ENCODE data around the gene ERO1B.

GRCh38 chr1:236179634-236180033 is 102.1 kb downstream of the ERO1B start:
- TF ChIP-seq, protein P1, sequence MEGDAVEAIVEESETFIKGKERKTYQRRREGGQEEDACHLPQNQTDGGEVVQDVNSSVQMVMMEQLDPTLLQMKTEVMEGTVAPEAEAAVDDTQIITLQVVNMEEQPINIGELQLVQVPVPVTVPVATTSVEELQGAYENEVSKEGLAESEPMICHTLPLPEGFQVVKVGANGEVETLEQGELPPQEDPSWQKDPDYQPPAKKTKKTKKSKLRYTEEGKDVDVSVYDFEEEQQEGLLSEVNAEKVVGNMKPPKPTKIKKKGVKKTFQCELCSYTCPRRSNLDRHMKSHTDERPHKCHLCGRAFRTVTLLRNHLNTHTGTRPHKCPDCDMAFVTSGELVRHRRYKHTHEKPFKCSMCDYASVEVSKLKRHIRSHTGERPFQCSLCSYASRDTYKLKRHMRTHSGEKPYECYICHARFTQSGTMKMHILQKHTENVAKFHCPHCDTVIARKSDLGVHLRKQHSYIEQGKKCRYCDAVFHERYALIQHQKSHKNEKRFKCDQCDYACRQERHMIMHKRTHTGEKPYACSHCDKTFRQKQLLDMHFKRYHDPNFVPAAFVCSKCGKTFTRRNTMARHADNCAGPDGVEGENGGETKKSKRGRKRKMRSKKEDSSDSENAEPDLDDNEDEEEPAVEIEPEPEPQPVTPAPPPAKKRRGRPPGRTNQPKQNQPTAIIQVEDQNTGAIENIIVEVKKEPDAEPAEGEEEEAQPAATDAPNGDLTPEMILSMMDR (IDR thresholded peaks at IDR 0.05; ENCODE audit: insufficient read depth, low read length), result no peak
- TF ChIP-seq POLR2AphosphoS5 (IDR thresholded peaks at IDR 0.05; ENCODE audit: low read depth) (no peak), GABPA (IDR thresholded peaks at IDR 0.05; ENCODE audit: low read depth) (no peak), SPI1 (IDR thresholded peaks at IDR 0.05; ENCODE audit: borderline replicate concordance, low read depth) (no peak)
- TF ChIP-seq, protein P2, sequence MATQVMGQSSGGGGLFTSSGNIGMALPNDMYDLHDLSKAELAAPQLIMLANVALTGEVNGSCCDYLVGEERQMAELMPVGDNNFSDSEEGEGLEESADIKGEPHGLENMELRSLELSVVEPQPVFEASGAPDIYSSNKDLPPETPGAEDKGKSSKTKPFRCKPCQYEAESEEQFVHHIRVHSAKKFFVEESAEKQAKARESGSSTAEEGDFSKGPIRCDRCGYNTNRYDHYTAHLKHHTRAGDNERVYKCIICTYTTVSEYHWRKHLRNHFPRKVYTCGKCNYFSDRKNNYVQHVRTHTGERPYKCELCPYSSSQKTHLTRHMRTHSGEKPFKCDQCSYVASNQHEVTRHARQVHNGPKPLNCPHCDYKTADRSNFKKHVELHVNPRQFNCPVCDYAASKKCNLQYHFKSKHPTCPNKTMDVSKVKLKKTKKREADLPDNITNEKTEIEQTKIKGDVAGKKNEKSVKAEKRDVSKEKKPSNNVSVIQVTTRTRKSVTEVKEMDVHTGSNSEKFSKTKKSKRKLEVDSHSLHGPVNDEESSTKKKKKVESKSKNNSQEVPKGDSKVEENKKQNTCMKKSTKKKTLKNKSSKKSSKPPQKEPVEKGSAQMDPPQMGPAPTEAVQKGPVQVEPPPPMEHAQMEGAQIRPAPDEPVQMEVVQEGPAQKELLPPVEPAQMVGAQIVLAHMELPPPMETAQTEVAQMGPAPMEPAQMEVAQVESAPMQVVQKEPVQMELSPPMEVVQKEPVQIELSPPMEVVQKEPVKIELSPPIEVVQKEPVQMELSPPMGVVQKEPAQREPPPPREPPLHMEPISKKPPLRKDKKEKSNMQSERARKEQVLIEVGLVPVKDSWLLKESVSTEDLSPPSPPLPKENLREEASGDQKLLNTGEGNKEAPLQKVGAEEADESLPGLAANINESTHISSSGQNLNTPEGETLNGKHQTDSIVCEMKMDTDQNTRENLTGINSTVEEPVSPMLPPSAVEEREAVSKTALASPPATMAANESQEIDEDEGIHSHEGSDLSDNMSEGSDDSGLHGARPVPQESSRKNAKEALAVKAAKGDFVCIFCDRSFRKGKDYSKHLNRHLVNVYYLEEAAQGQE (IDR thresholded peaks at IDR 0.05; ENCODE audit: insufficient replicate concordance, low read depth), result no peak
